Measurements from ENCODE around the gene POLD2.

The POLD2 gene

GRCh38 chr7:44101303-44101965 is 21.9 kb downstream of the POLD2 start:
- no peak for DNase-seq

DNA sequence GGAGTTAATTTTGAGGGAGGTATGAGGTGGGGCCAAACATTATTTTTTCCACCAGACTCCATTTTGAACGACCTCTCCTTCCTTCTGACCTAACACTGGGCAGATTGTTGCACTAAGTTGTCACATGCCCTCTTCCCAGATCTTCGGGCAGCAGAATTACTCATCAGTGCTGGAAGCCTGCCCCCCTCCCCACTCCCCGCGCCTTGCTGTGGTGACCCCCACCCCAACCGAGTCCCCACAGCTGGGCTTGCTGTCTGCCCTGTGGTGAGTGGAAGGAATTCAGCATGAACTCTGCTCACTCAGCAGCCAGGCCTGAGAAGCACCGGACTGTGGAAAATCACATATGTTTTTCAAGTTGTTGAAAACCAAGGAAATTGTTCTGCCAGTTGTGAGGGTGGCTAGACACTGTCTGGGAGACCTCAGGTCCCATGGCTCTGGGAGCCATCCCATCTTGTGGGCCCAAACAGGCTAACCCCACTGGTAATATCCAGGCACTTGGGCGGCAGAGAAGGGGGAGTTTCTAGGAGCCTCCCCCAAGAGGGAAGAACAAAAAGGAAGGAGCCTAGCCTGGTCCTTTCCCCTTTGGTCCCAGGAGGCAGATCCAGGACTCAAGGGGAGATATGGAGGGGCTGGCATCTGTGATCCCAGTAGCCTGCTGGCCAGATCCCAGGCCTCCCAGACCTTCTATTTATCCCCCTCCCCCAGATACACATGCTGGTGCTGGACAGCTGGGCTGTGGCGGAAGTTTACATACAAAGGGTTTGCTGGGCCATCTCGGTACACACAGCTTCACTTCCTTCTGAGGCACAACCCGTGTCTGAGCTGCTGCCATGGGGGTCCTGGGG is 22.7 kb downstream of the POLD2 start:
- no peak for DNase-seq

DNA sequence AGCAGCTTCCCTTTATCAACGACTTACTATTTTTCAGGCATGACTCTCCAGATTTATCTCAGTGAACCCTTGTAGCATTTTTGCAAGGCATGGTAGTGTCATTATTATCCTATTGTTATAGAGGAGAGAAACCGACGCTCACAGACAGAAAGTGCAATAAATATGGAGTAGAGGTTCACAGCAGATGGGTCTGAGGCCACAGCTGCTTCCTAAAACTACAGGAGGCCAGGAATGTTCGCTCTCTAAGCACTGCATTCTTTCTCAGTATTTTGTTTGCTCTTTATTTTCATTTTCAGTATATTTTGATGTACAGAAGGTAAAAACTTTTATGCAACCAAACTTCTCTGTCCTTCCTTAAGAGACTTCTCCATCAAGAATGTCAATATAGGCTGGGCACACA is 23.7 kb downstream of the POLD2 start:
- DNase-seq = no peak

DNA sequence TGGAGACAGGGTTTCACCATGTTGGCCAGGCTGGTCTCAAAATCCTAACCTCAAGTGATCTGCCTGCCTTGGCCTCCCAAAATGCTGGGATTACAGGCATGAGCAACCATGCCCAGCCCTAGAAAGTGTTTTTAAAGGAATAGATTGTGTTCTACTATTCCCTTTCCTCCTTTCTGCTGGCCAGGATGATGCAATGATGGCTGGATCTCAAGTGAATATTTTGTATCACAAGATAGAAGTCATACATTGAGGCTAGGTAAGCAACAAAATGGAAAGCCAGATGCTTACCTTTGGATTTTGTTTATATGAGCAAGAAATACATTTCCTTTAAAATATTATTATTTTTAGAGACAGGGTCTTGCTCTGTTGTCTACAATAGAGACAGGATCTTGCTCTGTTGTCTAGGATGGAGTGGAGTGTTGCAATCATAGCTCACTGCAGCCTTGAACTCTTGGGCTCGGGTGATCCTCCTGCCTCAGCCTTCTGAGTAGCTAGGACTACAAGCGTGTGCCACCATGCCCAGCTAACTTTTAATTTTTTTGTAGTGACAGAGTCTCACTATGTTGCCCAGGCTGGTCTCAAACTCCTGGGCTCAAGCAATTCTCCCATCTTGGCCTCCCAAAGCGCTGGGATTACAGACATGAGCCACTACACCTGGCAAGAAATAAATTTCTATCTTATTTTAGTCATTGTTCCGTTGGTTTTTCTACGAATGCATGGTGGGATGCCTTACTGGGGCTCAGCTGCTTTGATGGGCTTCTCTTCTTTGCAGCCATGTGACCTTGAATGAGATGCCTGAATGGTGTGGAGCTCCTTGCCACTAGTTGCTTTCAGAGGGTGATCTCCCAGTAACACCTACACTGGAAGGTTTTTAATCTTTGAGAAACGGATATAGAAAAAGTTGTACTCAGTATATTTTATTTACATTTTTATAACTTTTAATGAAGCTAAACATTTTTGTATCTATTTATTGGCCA is 25.0 kb downstream of the POLD2 start:
- DNase-seq = no peak

DNA sequence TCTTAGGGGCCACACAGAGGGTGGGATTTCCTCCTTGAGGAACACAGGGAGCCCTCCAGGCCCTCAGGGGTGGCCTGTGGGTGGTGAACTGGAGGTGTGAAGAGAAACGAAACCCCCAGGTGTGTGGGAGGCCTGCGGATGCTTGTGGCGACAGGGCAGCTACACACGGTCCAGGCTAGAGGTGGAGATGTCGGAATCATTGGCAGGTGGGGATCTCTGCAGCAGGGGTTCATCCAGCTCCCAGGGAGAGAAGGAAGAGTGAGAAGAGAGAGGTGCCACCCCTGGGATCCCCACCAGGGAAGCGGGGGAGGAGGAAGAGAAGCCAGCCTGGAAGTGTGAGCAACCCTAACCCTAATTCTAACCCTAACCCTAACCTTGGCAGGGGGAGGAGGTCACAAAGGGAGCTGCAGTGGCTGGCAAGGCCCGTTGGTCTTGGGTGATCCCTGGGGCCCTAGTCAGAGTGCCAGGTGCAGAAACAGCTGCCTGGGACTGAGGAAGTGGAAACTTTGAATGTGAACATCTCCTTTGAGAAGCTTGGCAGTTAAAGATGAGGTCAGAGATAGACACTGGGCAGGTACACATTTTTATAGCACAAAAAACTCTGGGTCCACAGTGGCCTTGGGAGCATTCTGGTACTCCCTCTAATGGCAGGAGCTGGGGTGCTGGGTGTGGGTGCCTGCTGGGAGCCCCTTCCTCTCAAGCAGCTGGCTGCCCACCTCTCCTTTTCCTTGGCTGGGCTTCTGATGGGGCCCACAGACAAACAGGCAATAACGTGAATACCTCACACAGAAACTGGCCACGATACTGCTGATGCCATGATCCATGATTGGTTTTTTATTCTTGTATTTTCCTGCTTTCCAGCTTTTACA is 26.1 kb downstream of the POLD2 start:
- no peak for DNase-seq

GRCh38 chr7:44096326-44096881 is 26.9 kb downstream of the POLD2 start:
- no peak for DNase-seq

DNA sequence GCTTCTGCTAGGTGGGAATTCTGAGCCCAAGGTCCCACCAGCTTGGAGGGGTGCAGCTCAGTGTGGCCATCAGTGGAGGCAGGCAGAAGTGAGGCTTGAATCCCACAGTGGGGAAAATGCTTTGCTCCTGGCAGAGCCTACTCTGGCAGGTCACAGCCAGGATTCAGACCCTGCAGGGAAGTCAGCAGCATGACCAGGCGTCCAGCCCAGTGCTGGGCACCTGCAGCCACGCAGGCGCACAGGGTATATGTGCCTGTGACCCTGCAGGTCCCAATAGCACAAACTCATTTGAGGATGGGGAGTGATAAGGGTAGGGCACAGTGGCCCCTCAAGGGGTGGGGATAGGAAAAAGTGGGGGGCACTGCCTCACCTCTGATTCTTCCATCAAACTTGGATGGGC is 27.6 kb downstream of the POLD2 start:
- no peak for DNase-seq

DNA sequence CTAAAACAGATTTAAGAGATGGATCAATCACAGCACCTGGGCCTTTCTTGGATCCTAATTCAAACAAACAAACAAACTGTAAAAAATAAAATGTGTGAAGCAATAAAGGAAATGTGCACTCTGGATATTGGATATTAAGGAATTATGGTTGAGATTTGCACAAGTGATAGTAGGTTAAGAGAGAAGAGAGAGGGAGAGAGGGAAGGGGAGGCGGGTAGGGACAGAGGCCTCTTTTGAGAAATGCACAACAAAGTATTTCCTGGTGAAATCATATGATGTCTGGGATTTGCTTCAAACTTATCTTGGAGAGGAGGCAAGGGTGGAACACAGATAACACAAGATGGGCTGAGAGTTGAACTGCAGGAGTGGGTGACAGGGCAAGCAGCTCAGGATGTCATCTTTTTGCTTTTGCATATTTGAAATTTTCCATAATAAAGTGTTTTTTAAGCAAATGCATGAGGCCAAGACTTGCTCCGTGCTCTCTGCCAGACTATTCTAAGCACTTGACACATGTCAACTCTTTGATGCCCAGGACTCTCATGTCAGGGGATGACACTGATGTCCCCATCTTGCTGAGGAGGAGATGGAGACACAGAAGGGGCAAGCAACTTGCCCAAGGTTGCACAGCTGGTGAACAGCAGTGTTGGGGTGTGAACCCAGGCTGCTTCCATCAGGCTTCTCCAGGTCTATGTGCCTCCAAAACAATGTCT is 28.3 kb downstream of the POLD2 start:
- DNase-seq = no peak

- DNase-seq = no peak
These were observed 29.0 kb downstream of the POLD2 start for GRCh38 chr7:44094365-44094764.

DNA sequence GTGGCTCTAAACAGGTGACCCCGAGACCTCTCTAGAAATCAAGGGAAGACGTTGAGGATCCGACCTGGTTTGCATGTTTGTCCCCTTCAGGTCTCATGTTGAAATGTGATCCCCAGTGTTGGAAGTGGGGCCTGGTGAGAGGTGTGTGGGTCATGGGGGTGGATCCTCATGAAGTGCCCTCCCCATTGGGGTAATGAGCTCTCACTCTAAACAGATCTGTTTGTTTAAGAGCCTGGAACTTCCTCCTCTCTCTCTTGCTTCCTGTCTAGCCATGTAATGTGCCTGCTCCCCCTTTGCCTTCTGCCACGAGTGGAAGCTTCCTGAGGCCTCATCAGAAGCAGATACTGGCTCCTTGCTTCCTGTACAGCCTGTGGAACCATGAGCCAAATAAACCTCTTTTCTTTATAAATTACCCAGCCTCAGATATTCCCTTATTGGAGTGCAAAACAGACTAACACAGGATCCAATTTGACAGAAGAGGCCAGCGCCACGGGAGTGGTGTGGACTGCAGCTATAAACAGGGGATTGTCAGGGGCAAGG is 30.2 kb downstream of the POLD2 start:
- DNase-seq = no peak

DNA sequence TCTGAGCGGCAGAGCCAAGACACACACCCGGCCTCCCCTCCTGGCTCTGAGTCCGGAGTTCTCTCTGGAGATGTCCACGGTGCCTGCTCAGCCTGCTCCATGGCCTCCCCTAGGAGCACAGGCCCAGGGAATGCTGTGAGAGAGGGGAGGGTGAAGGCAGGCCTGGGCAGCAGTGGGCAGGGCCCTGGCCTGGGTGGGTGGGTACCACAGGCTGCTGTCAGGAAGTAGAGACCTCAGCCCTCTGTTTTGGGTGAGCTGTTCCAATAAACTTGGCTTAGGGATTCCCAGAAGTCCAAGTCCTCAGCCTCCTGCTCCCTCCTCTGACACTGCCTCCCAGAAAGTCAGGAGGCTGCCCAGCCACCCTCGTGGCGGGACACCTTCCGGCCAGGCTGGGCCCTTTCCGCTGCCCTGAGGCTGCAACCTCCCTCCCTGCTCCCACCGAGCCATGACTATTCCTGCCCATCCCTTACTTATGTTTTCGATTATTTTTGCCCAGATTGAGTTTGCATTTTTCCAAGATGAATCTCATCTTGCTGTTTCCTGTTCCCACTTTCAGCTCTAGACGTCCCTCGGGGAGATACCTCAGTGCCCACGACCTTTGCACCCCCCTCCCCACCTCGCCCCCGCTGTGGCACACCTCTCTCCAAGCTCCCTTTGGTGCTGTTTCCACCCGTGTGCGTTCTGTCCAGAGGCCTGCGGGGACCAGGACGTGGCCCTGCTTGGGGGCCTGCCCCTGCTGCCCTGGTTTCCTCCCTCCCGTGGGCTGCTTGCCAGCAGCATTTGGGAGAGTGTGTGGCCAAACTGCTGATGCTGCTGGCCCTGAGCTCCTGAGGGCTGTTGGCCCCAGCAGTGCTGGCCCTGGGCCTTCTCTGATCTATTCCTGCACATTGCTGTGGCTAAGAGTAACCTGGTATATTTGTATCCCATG is 35.2 kb downstream of the POLD2 start:
- no peak for DNase-seq

DNA sequence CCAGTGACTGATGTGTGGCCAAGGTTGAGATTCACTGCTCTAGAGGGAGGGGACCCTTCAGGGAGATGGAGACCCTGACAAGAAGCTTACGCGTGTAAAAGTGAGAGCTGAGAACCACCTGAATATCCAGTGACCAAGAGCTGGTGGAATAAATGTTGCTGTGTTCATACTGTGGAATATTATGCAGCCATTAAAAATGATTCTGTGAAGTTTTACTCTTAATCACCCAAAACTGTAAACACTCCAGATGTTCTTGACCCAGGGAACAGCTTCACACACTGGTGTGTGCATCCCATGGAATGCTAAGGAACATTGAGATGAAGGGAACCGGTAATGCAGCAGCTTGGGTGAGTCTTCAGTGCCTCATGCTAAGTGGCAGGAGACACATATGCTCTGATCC is 36.7 kb downstream of the POLD2 start:
- DNase-seq = no peak

DNA sequence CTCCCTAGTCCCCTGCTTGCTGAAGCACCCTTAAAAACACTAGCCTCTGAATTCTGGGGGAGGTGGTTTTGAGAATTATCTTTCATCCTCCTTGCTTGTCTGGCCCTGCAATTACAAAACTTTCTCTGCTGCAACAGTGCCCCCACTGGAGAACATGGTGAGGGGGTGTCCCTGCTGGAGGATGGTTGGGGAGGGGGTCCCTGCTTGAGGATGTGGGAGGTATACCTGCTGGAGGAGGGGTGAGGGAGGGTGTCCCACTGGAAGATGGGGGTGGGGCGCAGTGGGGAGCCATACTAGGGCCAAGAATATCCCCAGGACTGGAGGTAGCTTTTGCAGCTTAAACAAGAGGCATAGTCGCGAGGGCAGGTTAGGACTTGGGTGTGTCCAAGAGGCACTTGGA is 37.8 kb downstream of the POLD2 start:
- DNase-seq = no peak

GRCh38 chr7:44084701-44085100 is 38.6 kb downstream of the POLD2 start:
- DNase-seq = no peak

DNA sequence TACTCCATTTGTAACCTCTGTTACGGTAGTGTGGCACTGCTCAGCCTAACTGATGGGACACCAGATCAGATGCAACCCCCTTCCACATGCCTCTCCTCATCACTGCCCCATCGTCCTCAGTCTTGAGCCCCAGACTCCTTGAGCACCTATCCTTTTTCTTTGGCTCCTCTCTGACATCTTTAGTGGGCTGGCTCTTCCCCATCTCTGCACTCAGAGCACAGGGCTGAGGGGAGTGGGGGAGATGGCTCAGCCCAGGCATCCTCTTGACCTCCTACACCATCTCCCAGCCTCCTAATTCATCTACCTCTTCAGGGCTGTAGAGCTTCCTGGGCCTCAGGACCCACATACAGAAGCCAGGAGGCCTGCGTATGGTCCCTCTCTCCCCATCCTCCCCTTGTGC is 39.6 kb downstream of the POLD2 start:
- DNase-seq = no peak

GRCh38 chr7:44082541-44083207 is 40.7 kb downstream of the POLD2 start:
- peak; percentile 99 for DNase-seq

DNA sequence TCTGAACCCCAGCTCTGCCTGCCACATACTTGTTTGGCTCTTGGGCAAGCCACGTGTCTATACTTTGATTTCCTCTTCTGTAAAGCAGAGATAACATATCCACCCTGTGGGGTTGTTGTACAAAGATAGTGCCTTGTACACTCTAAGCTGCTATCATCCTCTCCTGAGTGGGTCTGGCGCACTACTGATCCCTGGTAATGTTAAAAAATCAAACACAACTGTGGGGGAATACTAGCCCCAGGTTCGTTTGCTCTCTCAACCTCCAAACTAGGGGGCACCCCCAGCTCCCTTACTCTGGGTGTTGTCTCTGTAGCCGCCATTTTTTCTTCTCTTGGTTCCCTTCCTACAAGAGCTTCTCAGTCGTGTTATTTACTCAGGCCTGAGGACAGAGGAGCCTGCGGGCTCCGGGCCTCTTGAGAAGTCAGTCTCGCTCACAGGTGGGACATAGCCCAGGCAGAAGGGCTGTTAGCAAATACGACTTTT is 42.0 kb downstream of the POLD2 start:
- DNase-seq = peak; percentile 50

DNA sequence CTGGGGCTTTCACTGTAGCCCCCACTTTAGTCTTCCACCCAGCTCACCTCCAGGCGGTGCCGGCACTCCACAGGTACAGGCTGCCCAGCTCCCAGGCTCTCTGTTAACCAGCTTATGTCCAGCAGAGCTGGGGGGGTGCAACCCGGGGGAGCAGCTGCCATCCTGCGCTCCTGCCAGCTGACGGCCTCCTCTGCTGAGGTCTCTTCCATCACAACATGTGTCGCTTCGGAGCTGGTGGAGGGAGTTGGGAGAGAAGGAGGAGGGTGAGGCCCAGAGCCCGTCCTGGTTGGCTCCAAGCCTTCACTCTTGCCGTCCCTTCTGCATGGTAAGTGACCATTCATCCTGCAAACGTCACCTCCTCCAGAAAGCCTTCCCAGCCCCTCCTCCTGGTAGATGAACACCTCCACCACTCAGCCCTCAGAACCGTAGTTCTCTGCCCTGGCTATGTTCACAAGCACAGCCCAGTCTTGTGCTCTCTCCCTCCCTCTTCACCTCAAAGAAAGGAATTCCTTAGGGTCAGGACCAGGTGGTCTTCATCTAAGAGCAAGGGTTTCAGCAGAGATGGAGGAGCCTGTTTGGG is 42.6 kb downstream of the POLD2 start:
- no peak for DNase-seq

DNA sequence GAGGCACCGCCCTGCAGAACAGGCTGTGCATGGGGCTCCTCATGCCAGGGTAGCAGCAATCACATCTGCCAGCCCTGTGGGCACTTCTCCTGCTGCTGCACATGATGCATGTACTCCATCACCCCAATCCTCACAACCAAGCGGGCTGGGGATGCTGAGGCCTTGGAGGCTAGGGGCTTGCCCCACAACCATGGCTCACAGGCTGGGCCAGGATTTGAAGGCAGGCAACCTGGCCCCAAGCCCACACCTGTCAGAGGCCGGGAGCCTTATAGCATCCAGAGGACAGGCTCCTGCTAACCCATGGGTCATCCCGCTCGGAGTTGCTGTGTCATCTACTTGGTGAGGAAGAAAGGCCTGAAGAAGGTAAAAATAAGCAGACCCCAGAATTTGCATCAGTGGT is 43.2 kb downstream of the POLD2 start:
- no peak for DNase-seq
